ENCODE measurements around the gene KDM4B.

GRCh38 chr19:5096536-5096935 is 127.6 kb downstream of the KDM4B start:
- TF ChIP-seq, protein P1, sequence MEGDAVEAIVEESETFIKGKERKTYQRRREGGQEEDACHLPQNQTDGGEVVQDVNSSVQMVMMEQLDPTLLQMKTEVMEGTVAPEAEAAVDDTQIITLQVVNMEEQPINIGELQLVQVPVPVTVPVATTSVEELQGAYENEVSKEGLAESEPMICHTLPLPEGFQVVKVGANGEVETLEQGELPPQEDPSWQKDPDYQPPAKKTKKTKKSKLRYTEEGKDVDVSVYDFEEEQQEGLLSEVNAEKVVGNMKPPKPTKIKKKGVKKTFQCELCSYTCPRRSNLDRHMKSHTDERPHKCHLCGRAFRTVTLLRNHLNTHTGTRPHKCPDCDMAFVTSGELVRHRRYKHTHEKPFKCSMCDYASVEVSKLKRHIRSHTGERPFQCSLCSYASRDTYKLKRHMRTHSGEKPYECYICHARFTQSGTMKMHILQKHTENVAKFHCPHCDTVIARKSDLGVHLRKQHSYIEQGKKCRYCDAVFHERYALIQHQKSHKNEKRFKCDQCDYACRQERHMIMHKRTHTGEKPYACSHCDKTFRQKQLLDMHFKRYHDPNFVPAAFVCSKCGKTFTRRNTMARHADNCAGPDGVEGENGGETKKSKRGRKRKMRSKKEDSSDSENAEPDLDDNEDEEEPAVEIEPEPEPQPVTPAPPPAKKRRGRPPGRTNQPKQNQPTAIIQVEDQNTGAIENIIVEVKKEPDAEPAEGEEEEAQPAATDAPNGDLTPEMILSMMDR (IDR thresholded peaks at IDR 0.05), result no peak
- TF ChIP-seq FOXJ3 (CRISPR knock-in tag; IDR thresholded peaks at IDR 0.05) (no peak), TCF12 (IDR thresholded peaks at IDR 0.05) (no peak), POLR2AphosphoS5 (IDR thresholded peaks at IDR 0.05; ENCODE audit: low read depth, low read length) (no peak), EP300 (IDR thresholded peaks at IDR 0.05; ENCODE audit: borderline replicate concordance in 1 of 2, low read depth in 1 of 2, low read length in 1 of 2) (no peak), RXRA (IDR thresholded peaks at IDR 0.05; ENCODE audit: borderline replicate concordance, low read depth) (no peak), REST (IDR thresholded peaks at IDR 0.05; ENCODE audit: low read depth, low read length) (no peak), NRF1 (IDR thresholded peaks at IDR 0.05; ENCODE audit: low read depth, low read length) (no peak), NFIC (IDR thresholded peaks at IDR 0.05; ENCODE audit: borderline replicate concordance) (no peak), FOXM1 (IDR thresholded peaks at IDR 0.05; ENCODE audit: low read depth) (no peak), ELF1 (IDR thresholded peaks at IDR 0.05) (no peak), EZH2phosphoT487 (IDR thresholded peaks at IDR 0.05; ENCODE audit: borderline replicate concordance, low read depth) (no peak)
- TF ChIP-seq, protein P2, sequence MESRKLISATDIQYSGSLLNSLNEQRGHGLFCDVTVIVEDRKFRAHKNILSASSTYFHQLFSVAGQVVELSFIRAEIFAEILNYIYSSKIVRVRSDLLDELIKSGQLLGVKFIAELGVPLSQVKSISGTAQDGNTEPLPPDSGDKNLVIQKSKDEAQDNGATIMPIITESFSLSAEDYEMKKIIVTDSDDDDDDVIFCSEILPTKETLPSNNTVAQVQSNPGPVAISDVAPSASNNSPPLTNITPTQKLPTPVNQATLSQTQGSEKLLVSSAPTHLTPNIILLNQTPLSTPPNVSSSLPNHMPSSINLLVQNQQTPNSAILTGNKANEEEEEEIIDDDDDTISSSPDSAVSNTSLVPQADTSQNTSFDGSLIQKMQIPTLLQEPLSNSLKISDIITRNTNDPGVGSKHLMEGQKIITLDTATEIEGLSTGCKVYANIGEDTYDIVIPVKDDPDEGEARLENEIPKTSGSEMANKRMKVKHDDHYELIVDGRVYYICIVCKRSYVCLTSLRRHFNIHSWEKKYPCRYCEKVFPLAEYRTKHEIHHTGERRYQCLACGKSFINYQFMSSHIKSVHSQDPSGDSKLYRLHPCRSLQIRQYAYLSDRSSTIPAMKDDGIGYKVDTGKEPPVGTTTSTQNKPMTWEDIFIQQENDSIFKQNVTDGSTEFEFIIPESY (IDR thresholded peaks at IDR 0.05; ENCODE audit: borderline replicate concordance, low read depth), result no peak
- TF ChIP-seq, protein P3, sequence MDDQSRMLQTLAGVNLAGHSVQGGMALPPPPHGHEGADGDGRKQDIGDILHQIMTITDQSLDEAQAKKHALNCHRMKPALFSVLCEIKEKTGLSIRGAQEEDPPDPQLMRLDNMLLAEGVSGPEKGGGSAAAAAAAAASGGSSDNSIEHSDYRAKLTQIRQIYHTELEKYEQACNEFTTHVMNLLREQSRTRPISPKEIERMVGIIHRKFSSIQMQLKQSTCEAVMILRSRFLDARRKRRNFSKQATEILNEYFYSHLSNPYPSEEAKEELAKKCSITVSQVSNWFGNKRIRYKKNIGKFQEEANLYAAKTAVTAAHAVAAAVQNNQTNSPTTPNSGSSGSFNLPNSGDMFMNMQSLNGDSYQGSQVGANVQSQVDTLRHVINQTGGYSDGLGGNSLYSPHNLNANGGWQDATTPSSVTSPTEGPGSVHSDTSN (IDR thresholded peaks at IDR 0.05), result no peak
